ENCODE data around the gene ITGAV.

Gene ITGAV

GRCh38 chr2:186718122-186718521 is 128.3 kb downstream of the ITGAV start:
- DNase-seq (ENCODE audit: low read depth), result no peak

GRCh38 chr2:186718903-186719302 is 129.0 kb downstream of the ITGAV start:
- no peak for DNase-seq (ENCODE audit: low read depth)

GRCh38 chr2:186721956-186722355 is 132.1 kb downstream of the ITGAV start:
- DNase-seq (ENCODE audit: low read depth), result no peak

- DNase-seq (ENCODE audit: low read depth), result no peak
Observed at GRCh38 chr2:186724736-186725135, 134.9 kb downstream of the ITGAV start.

GRCh38 chr2:186725783-186726182 is 135.9 kb downstream of the ITGAV start:
- DNase-seq (ENCODE audit: low read depth), result no peak

- peak; percentile 18 for DNase-seq (ENCODE audit: low read depth)
Observed at GRCh38 chr2:186726938-186727337, 137.1 kb downstream of the ITGAV start.

GRCh38 chr2:186728631-186729030 is 138.8 kb downstream of the ITGAV start:
- DNase-seq (ENCODE audit: low read depth), result no peak

Data from amniotic epithelial cell (primary cell).